Activated T-cell treated with anti-CD3 and anti-CD28 coated beads, Interleukin-2, amount 50 U/mL, for 24 hours (primary cell): ENCODE results near the gene XPR1.
A peak's percentile ranks its signal among the peaks of the same experiment; 100 is the strongest.
"Not testable (repeated sequence)": the region's sequence is repeated elsewhere in the genome, so short reads cannot be mapped to it uniquely, and the experiment has no call there.

Experiments
- DNase-seq: peaks from one replicate; pipeline ENCODE4 v3.0.0-alpha.2; 2020
- H3K27ac Mint-ChIP-seq: 2 replicates; pipeline ENCODE4 v1.8.0; 2020; ENCODE audit warnings: mild to moderate bottlenecking, mixed read lengths
- H3K27me3 Mint-ChIP-seq: 2 replicates; pipeline ENCODE4 v1.8.0; 2020; ENCODE audit warnings: mixed read lengths
- H3K36me3 Mint-ChIP-seq: 2 replicates; pipeline ENCODE4 v1.8.0; 2020; ENCODE audit warnings: low read depth, mixed read lengths
- H3K4me1 Mint-ChIP-seq: 2 replicates; pipeline ENCODE4 v1.8.0; 2020; ENCODE audit warnings: low read depth, mixed read lengths
- H3K4me3 Mint-ChIP-seq: 2 replicates; pipeline ENCODE4 v1.8.0; 2020; ENCODE audit warnings: mild to moderate bottlenecking, moderate library complexity, mixed read lengths
- H3K9me3 Mint-ChIP-seq: 2 replicates; pipeline ENCODE4 v1.8.0; 2020; ENCODE audit warnings: mixed read lengths

The XPR1 gene

GRCh38 chr1:180786624-180787023 is 154.8 kb downstream of the XPR1 start:
- DNase-seq = no peak
- H3K9me3 Mint-ChIP-seq = no peaks in the 10 kb centered on the region
- H3K4me1 Mint-ChIP-seq = peaks cover 3% of the 10 kb centered on the region
- no peak overlapping the region for H3K4me3 Mint-ChIP-seq
- no peak overlapping the region for H3K27ac Mint-ChIP-seq
- H3K27me3 Mint-ChIP-seq = no peaks in the 10 kb centered on the region
- peaks cover 22% of the 10 kb centered on the region for H3K36me3 Mint-ChIP-seq

- no peaks in the 10 kb centered on the region for H3K27me3 Mint-ChIP-seq
- H3K27ac Mint-ChIP-seq = no peak overlapping the region
- DNase-seq = no peak
Measured at GRCh38 chr1:180787628-180788307, 155.9 kb downstream of the XPR1 start.

GRCh38 chr1:180789460-180789859 is 157.6 kb downstream of the XPR1 start:
- Mint-ChIP-seq H3K27ac (no peak overlapping the region), H3K9me3 (no peaks in the 10 kb centered on the region), H3K27me3 (no peaks in the 10 kb centered on the region), H3K4me3 (no peak overlapping the region), H3K36me3 (peaks cover 26% of the 10 kb centered on the region), H3K4me1 (peaks cover 13% of the 10 kb centered on the region)
- DNase-seq = no peak

More at GRCh38 chr1:180787628-180788307, 155.9 kb downstream of the XPR1 start:
- peaks cover 26% of the 10 kb centered on the region for H3K36me3 Mint-ChIP-seq
- no peaks in the 10 kb centered on the region for H3K9me3 Mint-ChIP-seq
- H3K4me1 Mint-ChIP-seq = peaks cover 9% of the 10 kb centered on the region
- no peak overlapping the region for H3K4me3 Mint-ChIP-seq

- H3K27me3 Mint-ChIP-seq, H3K4me3 Mint-ChIP-seq, DNase-seq, H3K9me3 Mint-ChIP-seq, H3K27ac Mint-ChIP-seq: not testable (repeated sequence)
- Mint-ChIP-seq H3K4me1 (peaks cover 14% of the 10 kb centered on the region), H3K36me3 (peaks cover 26% of the 10 kb centered on the region)
Measured at GRCh38 chr1:180791152-180791551, 159.3 kb downstream of the XPR1 start.

- Mint-ChIP-seq H3K4me3 (no peak overlapping the region), H3K27ac (no peak overlapping the region), H3K36me3 (peaks cover 26% of the 10 kb centered on the region), H3K4me1 (peaks cover 19% of the 10 kb centered on the region), H3K27me3 (no peaks in the 10 kb centered on the region), H3K9me3 (no peaks in the 10 kb centered on the region)
- DNase-seq = no peak
Measured at GRCh38 chr1:180791806-180792205, 160.0 kb downstream of the XPR1 start.

- Mint-ChIP-seq H3K27ac (no peak overlapping the region), H3K4me3 (no peak overlapping the region), H3K27me3 (no peaks in the 10 kb centered on the region), H3K9me3 (no peaks in the 10 kb centered on the region), H3K36me3 (peaks cover 17% of the 10 kb centered on the region), H3K4me1 (peaks cover 20% of the 10 kb centered on the region)
- DNase-seq = no peak
Measured at GRCh38 chr1:180793451-180793850, 161.6 kb downstream of the XPR1 start.

GRCh38 chr1:180796897-180797640 is 165.2 kb downstream of the XPR1 start:
- Mint-ChIP-seq H3K4me3 (no peak overlapping the region), H3K9me3 (no peaks in the 10 kb centered on the region), H3K4me1 (peaks cover 13% of the 10 kb centered on the region), H3K27ac (no peak overlapping the region), H3K36me3 (no peaks in the 10 kb centered on the region), H3K27me3 (no peaks in the 10 kb centered on the region)
- no peak for DNase-seq

GRCh38 chr1:180800945-180801344 is 169.1 kb downstream of the XPR1 start:
- H3K36me3 Mint-ChIP-seq = peaks cover 22% of the 10 kb centered on the region
- H3K27ac Mint-ChIP-seq = no peak overlapping the region
- H3K9me3 Mint-ChIP-seq = no peaks in the 10 kb centered on the region
- no peak for DNase-seq
- peaks cover 16% of the 10 kb centered on the region for H3K4me1 Mint-ChIP-seq
- H3K27me3 Mint-ChIP-seq = no peaks in the 10 kb centered on the region
- no peak overlapping the region for H3K4me3 Mint-ChIP-seq

- no peaks in the 10 kb centered on the region for H3K27me3 Mint-ChIP-seq
- no peaks in the 10 kb centered on the region for H3K9me3 Mint-ChIP-seq
- H3K4me3 Mint-ChIP-seq = no peak overlapping the region
- peaks cover 40% of the 10 kb centered on the region for H3K36me3 Mint-ChIP-seq
- H3K27ac Mint-ChIP-seq = no peak overlapping the region
- H3K4me1 Mint-ChIP-seq = peaks cover 10% of the 10 kb centered on the region
- no peak for DNase-seq
Measured at GRCh38 chr1:180802813-180803212, 171.0 kb downstream of the XPR1 start.

- no peaks in the 10 kb centered on the region for H3K27me3 Mint-ChIP-seq
- H3K4me3 Mint-ChIP-seq = no peak overlapping the region
- peak overlapping the region; percentile 7 for H3K27ac Mint-ChIP-seq
- H3K36me3 Mint-ChIP-seq = peaks cover 50% of the 10 kb centered on the region
- peaks cover 10% of the 10 kb centered on the region for H3K4me1 Mint-ChIP-seq
- no peak for DNase-seq
- no peaks in the 10 kb centered on the region for H3K9me3 Mint-ChIP-seq
Measured at GRCh38 chr1:180805316-180805715, 173.5 kb downstream of the XPR1 start.

GRCh38 chr1:180811298-180811697 is 179.5 kb downstream of the XPR1 start:
- no peaks in the 10 kb centered on the region for H3K9me3 Mint-ChIP-seq
- no peak overlapping the region for H3K27ac Mint-ChIP-seq
- peaks cover 60% of the 10 kb centered on the region for H3K36me3 Mint-ChIP-seq
- H3K27me3 Mint-ChIP-seq = no peaks in the 10 kb centered on the region
- no peak for DNase-seq
- no peaks in the 10 kb centered on the region for H3K4me1 Mint-ChIP-seq
- H3K4me3 Mint-ChIP-seq = no peak overlapping the region

GRCh38 chr1:180811886-180812285 is 180.1 kb downstream of the XPR1 start:
- Mint-ChIP-seq H3K36me3 (peaks cover 56% of the 10 kb centered on the region), H3K4me1 (no peaks in the 10 kb centered on the region), H3K4me3 (no peak overlapping the region), H3K27ac (no peak overlapping the region), H3K9me3 (no peaks in the 10 kb centered on the region), H3K27me3 (no peaks in the 10 kb centered on the region)
- DNase-seq = no peak

GRCh38 chr1:180814258-180814657 is 182.4 kb downstream of the XPR1 start:
- H3K27ac Mint-ChIP-seq = no peak overlapping the region
- DNase-seq = no peak
- H3K36me3 Mint-ChIP-seq = peaks cover 43% of the 10 kb centered on the region
- no peaks in the 10 kb centered on the region for H3K27me3 Mint-ChIP-seq
- H3K9me3 Mint-ChIP-seq = no peaks in the 10 kb centered on the region
- no peaks in the 10 kb centered on the region for H3K4me1 Mint-ChIP-seq
- no peak overlapping the region for H3K4me3 Mint-ChIP-seq

- no peak overlapping the region for H3K27ac Mint-ChIP-seq
- DNase-seq = no peak
Measured at GRCh38 chr1:180815188-180815587, 183.4 kb downstream of the XPR1 start.

GRCh38 chr1:180816132-180816531 is 184.3 kb downstream of the XPR1 start:
- Mint-ChIP-seq H3K4me3 (no peak overlapping the region), H3K36me3 (peaks cover 51% of the 10 kb centered on the region)

More at GRCh38 chr1:180815188-180815587, 183.4 kb downstream of the XPR1 start:
- H3K36me3 Mint-ChIP-seq = peaks cover 44% of the 10 kb centered on the region
- H3K27me3 Mint-ChIP-seq = no peaks in the 10 kb centered on the region
- no peaks in the 10 kb centered on the region for H3K9me3 Mint-ChIP-seq
- no peaks in the 10 kb centered on the region for H3K4me1 Mint-ChIP-seq
- H3K4me3 Mint-ChIP-seq = no peak overlapping the region

More at GRCh38 chr1:180816132-180816531, 184.3 kb downstream of the XPR1 start:
- Mint-ChIP-seq H3K27me3 (no peaks in the 10 kb centered on the region), H3K27ac (no peak overlapping the region), H3K9me3 (peaks cover 2% of the 10 kb centered on the region), H3K4me1 (no peaks in the 10 kb centered on the region)
- no peak for DNase-seq
